HepG2 (cell line): ENCODE results near the gene ZDHHC16. TPM values are rescaled to one million over a fixed set of nuclear protein-coding genes. Genes with fewer than 3 reads are reported as not detected.

Source experiments
- CBX5 ChIP-seq: sonication (generic); formaldehyde crosslinking; IDR thresholded peaks from 2 replicates; pipeline ENCODE4 v1.4.0; 2020; ENCODE audit warnings: missing genetic modification reagents, borderline replicate concordance
- ISL2 ChIP-seq: sonication (generic); formaldehyde crosslinking; IDR thresholded peaks from 2 replicates; pipeline ENCODE4 v1.5.0; 2020; ENCODE audit warnings: missing genetic modification reagents
- KAT8 ChIP-seq: IDR thresholded peaks from 2 replicates; pipeline ENCODE4 v1.6.1; 2016; ENCODE audit warnings: missing genetic modification reagents, missing compliant biosample characterization
- KDM3A ChIP-seq: IDR thresholded peaks from 2 replicates; pipeline ENCODE4 v1.6.1; 2018; ENCODE audit warnings: low read depth, missing compliant biosample characterization
- KMT2B ChIP-seq: IDR thresholded peaks from 2 replicates; pipeline ENCODE4 v1.6.1; 2016; ENCODE audit warnings: missing genetic modification reagents, missing compliant biosample characterization
- MNT ChIP-seq: fragments of 450-650 bp; IDR thresholded peaks from 2 replicates; pipeline ENCODE4 v1.6.1; 2016
- NFE2L2 ChIP-seq: fragments of 150-350 bp; IDR thresholded peaks from 2 replicates; pipeline ENCODE4 v1.6.1; 2014; ENCODE audit warnings: low read length
- PHF20 ChIP-seq: sonication (generic); formaldehyde crosslinking; IDR thresholded peaks from 2 replicates; pipeline ENCODE4 v1.5.0; 2020; ENCODE audit warnings: mild to moderate bottlenecking, missing genetic modification reagents
- SAFB2 ChIP-seq: sonication (generic); formaldehyde crosslinking; IDR thresholded peaks from 2 replicates; pipeline ENCODE4 v1.5.1; 2020; ENCODE audit warnings: missing genetic modification reagents, low read depth, mild to moderate bottlenecking, borderline replicate concordance
- SNAPC2 ChIP-seq: sonication (generic); formaldehyde crosslinking; IDR thresholded peaks from 2 replicates; pipeline ENCODE4 v1.8.1; 2022; ENCODE audit warnings: mild to moderate bottlenecking, missing genetic modification reagents
- TCF7L2 ChIP-seq: IDR thresholded peaks from 2 replicates; pipeline ENCODE4 v1.6.1; 2011; ENCODE audit warnings: mild to moderate bottlenecking, low read depth, low read length, moderate library complexity
- TIGD3 ChIP-seq: sonication (generic); formaldehyde crosslinking; IDR thresholded peaks from 2 replicates; pipeline ENCODE4 v1.5.1; 2020; ENCODE audit warnings: mild to moderate bottlenecking, missing genetic modification reagents, borderline replicate concordance
- ZBTB25 ChIP-seq: IDR thresholded peaks from 2 replicates; pipeline ENCODE4 v1.6.1; 2018; ENCODE audit warnings: missing genetic modification reagents
- ZFP36L2 ChIP-seq: sonication (generic); formaldehyde crosslinking; IDR thresholded peaks from 2 replicates; pipeline ENCODE4 v1.4.0; 2020; ENCODE audit warnings: missing genetic modification reagents
- ZNF335 ChIP-seq: sonication (generic); formaldehyde crosslinking; IDR thresholded peaks from 2 replicates; pipeline ENCODE4 v1.4.0; 2020; ENCODE audit warnings: missing genetic modification reagents
- polyA plus RNA-seq, 8 experiments: library from polyadenylated mRNA; depleted of rRNA in 3 of 8; stranded (reverse) in 7 of 8; unstranded in 1 of 8; fragments of >200 nt; fragmentation: Illumina TruSeq in 4 of 8; extraction: Trizol in 4 of 8; gene quantifications; 2 replicates each; pipeline versions ENCODE4 v1.2.1 to v1.2.3, GENCODE V29; 2011 to 2016; ENCODE audit warnings: low read depth in 4 of 8, missing spikeins in 1 of 8, mixed read lengths in 1 of 8; ENCODE audit not compliant: insufficient read depth in 1 of 8
- total RNA-seq, 5 experiments: library from RNA; depleted of rRNA; stranded (reverse); fragments of >200 nt; fragmentation: Illumina TruSeq; extraction: Trizol; gene quantifications; 2 replicates each; pipeline ENCODE4 v1.2.3, GENCODE V29; 2016; ENCODE audit warnings: low read depth in 1 of 5
- TF ChIP-seq, protein P1 (sequence below): sonication (generic); formaldehyde crosslinking; IDR thresholded peaks from 2 replicates; pipeline ENCODE4 v1.4.0; 2020; ENCODE audit warnings: mild to moderate bottlenecking, missing genetic modification reagents

The ZDHHC16 gene
- total and polyA plus RNA-seq, 2 of the 13 experiments (the other 11 are each of a cell fraction or from before 2014, with no cell fraction given) = 40.8 to 41.8 TPM

GRCh38 chr10:97445722-97446639 lies at the start of gene ZDHHC16, which contains the start of gene EXOSC1 (continued):
- TF ChIP-seq, protein P1, sequence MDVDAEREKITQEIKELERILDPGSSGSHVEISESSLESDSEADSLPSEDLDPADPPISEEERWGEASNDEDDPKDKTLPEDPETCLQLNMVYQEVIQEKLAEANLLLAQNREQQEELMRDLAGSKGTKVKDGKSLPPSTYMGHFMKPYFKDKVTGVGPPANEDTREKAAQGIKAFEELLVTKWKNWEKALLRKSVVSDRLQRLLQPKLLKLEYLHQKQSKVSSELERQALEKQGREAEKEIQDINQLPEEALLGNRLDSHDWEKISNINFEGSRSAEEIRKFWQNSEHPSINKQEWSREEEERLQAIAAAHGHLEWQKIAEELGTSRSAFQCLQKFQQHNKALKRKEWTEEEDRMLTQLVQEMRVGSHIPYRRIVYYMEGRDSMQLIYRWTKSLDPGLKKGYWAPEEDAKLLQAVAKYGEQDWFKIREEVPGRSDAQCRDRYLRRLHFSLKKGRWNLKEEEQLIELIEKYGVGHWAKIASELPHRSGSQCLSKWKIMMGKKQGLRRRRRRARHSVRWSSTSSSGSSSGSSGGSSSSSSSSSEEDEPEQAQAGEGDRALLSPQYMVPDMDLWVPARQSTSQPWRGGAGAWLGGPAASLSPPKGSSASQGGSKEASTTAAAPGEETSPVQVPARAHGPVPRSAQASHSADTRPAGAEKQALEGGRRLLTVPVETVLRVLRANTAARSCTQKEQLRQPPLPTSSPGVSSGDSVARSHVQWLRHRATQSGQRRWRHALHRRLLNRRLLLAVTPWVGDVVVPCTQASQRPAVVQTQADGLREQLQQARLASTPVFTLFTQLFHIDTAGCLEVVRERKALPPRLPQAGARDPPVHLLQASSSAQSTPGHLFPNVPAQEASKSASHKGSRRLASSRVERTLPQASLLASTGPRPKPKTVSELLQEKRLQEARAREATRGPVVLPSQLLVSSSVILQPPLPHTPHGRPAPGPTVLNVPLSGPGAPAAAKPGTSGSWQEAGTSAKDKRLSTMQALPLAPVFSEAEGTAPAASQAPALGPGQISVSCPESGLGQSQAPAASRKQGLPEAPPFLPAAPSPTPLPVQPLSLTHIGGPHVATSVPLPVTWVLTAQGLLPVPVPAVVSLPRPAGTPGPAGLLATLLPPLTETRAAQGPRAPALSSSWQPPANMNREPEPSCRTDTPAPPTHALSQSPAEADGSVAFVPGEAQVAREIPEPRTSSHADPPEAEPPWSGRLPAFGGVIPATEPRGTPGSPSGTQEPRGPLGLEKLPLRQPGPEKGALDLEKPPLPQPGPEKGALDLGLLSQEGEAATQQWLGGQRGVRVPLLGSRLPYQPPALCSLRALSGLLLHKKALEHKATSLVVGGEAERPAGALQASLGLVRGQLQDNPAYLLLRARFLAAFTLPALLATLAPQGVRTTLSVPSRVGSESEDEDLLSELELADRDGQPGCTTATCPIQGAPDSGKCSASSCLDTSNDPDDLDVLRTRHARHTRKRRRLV (CRISPR knock-in tag) = no peak
- no peak for TF ChIP-seq ZFP36L2
- no peak for TF ChIP-seq TCF7L2
- 0 out of 2 replicates have a peak, but pooled peaks have one; percentile 37 for TF ChIP-seq SAFB2 (CRISPR knock-in tag)
- no peak for TF ChIP-seq TIGD3 (CRISPR knock-in tag)
- TF ChIP-seq SNAPC2 (CRISPR knock-in tag) = 0 out of 2 replicates have a peak, but pooled peaks have one; percentile 46
- peak; percentile 46; the same call in 1 of the 2 replicates for TF ChIP-seq ZBTB25 (CRISPR knock-in tag)
- no peak for TF ChIP-seq NFE2L2
- TF ChIP-seq MNT = peak; percentile 80
- TF ChIP-seq KAT8 (CRISPR knock-in tag) = peak; percentile 88
- peak; percentile 54; the same call in 1 of the 2 replicates for TF ChIP-seq ISL2 (CRISPR knock-in tag)
- peak; percentile 87 for TF ChIP-seq PHF20 (CRISPR knock-in tag)
- peak; percentile 69; the same call in 1 of the 2 replicates for TF ChIP-seq KMT2B (CRISPR knock-in tag)
- TF ChIP-seq CBX5 = no peak
- peak; percentile 84 for TF ChIP-seq ZNF335
- TF ChIP-seq KDM3A = peak; percentile 29; the same call in 1 of the 2 replicates
